NCI-H2196 treated with DMSO at 0.1 percent for 48 hours (cell line): Measurements from ENCODE around the gene SLC11A1.

Source experiments
- DNase-seq: peaks from one replicate; lab custom pipeline; 2025; ENCODE audit not compliant: unreplicated experiment; lab: John Stamatoyannopoulos, UW

SLC11A1 gene

DNA sequence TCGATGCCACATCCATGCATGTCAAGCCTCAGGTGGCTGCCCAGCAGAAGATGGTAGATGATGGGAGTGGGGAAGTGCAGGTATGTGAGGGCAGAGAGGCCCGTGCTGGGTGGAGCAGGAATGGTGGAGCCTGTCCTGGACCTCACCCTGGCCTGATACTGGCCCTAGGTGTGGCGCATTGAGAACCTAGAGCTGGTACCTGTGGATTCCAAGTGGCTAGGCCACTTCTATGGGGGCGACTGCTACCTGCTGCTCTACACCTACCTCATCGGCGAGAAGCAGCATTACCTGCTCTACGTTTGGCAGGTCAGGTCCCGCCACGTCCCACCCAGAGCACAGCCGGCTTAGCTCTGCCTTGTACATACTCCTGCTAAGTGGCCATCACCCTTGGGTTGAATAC, 49.8 kb downstream of the SLC11A1 start:
- no peak for DNase-seq

DNA sequence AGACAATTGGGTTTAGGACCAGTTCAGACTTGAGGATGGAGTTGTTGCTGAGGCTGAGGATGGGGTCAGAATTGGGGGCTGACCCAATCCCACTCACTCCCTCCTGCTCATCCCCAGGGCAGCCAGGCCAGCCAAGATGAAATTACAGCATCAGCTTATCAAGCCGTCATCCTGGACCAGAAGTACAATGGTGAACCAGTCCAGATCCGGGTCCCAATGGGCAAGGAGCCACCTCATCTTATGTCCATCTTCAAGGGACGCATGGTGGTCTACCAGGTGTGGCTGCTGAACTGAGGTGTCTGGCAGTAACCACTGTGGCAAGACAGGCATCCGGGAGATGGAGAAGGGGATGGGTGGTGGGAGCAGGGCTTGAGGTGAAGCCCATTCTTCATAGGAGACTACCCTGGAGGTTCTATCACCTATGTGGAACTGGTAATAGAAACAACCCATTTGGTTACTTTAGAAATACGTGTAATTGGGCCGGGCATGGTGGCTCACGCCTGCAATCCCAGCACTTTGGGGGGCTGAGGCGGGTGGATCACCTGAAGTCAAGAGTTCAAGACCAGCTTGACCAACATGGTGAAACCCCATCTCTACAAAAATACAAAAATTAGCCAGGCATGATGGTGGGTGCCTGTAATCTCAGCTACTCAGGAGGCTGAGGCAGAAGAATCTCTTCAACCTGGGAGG, 50.7 kb downstream of the SLC11A1 start:
- no peak for DNase-seq

DNA sequence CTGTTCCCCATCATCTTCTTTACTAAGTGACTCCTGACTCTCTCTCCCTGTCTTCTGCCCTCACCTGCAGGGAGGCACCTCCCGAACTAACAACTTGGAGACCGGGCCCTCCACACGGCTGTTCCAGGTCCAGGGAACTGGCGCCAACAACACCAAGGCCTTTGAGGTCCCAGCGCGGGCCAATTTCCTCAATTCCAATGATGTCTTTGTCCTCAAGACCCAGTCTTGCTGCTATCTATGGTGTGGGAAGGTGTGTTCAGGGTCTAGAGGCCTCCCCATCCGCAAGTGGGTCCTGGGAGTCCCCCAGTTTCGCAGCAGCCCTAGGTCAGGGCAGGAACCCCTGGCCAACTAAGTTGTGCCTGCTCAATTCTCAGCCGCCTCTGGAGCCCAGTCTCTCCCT, 52.4 kb downstream of the SLC11A1 start:
- DNase-seq = no peak

DNA sequence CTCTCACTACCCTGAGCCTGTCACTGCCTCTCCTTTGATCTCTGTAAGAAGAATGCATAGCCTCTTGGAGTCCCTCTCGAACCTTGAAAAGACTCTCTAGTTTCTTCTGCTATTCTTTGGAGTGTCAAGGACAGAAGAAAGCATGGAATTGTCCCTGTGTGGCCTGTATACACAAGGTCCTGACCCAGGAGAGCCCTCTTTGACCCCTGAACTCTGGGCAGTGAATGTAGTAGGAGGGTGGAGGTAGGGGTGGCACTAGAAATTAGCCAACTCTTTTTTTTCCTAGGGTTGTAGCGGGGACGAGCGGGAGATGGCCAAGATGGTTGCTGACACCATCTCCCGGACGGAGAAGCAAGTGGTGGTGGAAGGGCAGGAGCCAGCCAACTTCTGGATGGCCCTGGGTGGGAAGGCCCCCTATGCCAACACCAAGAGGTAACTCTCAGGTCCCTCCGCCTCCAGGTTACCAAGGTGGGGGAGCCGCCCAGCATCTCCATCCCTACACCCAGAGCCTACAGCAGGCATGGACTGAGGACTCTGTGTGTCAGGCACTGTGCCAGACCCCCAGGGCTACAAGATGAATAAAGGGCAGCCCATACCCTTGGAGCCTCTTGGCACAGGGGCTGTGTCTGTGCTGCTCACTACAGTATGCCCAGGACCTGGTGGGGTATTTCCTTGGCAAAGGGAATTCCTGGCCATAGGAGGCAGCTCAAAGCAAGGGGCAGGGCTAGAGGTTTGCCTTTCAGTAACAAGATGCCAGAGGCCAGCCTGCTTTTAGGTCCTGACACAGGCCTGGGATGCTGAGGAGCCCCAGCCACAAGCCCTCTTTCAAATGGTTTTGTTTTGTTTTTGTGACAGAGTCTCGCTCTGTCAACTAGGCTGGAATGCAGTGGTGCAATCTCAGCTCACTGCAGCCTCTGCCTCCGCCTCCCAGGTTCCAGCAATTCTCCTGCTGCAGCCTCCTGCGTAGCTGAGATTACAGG, 53.2 kb downstream of the SLC11A1 start:
- no peak for DNase-seq

DNA sequence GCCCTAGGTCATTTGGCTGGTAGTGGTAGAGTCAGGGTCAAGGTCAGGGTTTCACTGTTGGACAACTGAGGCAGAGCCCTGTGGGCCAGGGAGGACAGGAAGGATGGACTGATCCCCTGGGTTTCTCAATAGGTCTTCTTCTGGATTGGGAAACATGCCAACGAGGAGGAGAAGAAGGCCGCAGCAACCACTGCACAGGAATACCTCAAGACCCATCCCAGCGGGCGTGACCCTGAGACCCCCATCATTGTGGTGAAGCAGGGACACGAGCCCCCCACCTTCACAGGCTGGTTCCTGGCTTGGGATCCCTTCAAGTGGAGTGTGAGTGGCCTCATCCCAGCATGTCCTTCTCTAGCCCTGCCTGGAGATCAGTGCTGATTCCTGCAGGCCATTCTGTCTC, 54.9 kb downstream of the SLC11A1 start:
- no peak for DNase-seq

DNA sequence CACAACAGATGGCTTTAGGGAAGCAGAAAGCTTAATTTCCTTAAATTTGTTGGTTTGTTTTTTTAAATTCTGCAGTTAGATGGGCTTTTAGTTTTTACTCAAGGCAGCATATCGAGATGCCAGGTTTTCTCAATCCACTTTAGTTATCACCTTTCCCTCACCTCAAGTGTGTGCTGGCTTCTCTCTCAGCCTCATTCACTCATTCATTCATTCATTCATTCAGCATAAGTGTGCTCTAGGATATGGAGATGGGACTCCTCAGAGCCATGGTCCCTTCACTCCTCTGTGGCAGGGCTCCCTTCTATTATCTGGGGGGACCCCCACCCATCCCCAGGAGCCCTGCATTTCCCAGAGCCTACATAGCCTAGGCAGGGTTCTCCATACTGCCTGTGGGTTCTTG, 55.9 kb downstream of the SLC11A1 start:
- no peak for DNase-seq

DNA sequence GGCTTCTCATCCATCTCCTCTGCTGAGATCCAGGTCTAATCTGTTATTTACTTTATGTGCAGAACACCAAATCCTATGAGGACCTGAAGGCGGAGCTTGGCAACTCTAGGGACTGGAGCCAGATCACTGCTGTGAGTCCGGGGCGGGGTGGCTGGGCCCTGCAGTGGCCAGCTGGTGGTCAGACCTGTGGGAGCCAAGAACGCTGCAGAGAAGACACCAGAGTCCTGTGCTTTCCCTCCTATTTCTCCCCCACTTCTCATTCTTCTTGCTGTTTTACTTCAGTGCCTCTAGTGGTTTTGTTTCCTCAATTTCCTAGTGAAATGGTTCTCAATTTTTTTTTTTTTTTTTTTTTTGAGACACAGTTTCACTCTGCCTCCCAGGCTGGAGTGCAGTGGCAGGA, 56.5 kb downstream of the SLC11A1 start:
- no peak for DNase-seq

DNA sequence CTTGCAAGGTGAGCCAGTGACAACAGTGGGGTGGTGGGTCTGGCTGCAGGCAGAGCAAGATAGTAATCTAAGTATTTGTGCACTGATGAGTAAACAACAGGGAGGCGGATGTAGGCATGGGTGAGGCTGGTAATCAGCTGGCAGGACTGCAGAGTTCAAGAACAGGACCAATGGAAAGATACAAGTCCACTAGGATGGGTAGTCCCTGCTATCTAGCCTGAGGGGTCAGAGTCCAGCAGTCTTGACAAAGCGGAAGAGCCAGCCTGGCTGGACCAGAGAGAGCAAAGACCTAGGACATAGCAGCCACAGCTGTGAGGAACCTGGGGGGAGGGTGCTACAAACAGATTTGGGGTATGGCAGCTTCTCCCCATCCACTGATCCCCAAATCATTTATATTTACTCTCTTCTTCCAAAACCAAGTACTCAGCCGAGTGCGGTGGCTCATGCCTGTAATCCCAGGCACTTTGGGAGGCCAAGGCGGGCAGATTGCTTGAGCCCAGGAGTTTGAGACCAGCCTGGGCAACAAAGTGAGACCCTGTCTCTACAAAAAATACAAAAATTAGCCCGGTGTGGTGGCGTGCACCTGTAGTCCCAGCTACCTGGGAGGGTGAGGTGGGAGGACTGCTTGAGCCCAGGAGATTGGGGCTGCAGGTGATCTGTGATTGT, 62.8 kb downstream of the SLC11A1 start:
- no peak for DNase-seq

DNA sequence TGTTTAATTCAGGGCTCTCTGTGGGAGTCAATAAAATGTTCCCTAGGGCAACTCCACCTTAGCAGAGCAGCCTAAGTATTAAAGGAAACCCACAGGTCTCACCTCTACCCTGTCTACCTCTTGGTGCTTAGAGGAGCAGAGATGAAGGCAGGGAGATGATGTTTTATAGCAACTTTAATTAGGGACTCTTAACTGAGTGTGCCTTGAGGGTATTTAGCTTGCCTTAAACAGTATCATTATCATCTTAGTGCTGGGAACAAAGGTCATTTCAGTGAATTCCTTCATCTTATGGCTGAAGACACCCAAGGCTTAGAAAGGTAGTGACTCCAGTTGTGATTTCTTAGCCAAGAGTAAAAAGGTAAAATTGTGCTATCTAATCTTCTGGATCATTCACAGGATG, 63.5 kb downstream of the SLC11A1 start:
- DNase-seq = no peak
